Gastrocnemius medialis (tissue), 4 donors: ENCODE data around the gene ZNF333. TPM values are rescaled to one million over a fixed set of nuclear protein-coding genes. Genes with fewer than 3 reads are reported as not detected.

Source experiments
- ATAC-seq, 2 donors: fragments of 150-250 bp; one replicate each; pipeline ENCODE4 v1.9.1; 2016
- DNase-seq, 2 donors: peaks; one replicate each; pipeline ENCODE4 v3.0.0-alpha.2; 2019
- H3K27ac ChIP-seq, 4 donors: fragments of 200-600 bp; sonication (generic); 1 replicate in 1 of 4; 2 replicates in 3 of 4; pipeline ENCODE4 v1.5.1; 2016 to 2018; ENCODE audit warnings: mild to moderate bottlenecking in 2 of 4, moderate library complexity in 1 of 4
- H3K27me3 ChIP-seq, 3 donors: fragments of 200-600 bp; sonication (generic) in 2 of 3; 1 replicate in 1 of 3; 2 replicates in 2 of 3; pipeline versions ENCODE4 v1.5.1 to v1.6.0; 2016 to 2019; ENCODE audit warnings: mild to moderate bottlenecking in 1 of 3, moderate library complexity in 1 of 3
- H3K36me3 ChIP-seq, 2 donors: fragments of 200-600 bp; sonication (generic) in 1 of 2; one replicate each; pipeline ENCODE4 v1.5.1; 2017 to 2018
- H3K4me1 ChIP-seq, 2 donors: fragments of 200-600 bp; sonication (generic) in 1 of 2; one replicate each; pipeline ENCODE4 v1.5.1; 2016 to 2017; ENCODE audit warnings: mild to moderate bottlenecking in 2 of 2
- H3K4me3 ChIP-seq, 4 donors: fragments of 200-600 bp; sonication (generic) in 3 of 4; 1 replicate in 1 of 4; 2 replicates in 3 of 4; pipeline ENCODE4 v1.5.1; 2016 to 2019; ENCODE audit warnings: mild to moderate bottlenecking in 2 of 4
- H3K9me3 ChIP-seq, 3 donors: fragments of 200-600 bp; sonication (generic) in 2 of 3; 1 replicate in 1 of 3; 2 replicates in 2 of 3; pipeline ENCODE4 v1.5.1; 2016 to 2019
- POLR2A ChIP-seq, 2 donors: fragments of 450-650 bp; IDR thresholded peaks; one replicate each; pipeline ENCODE4 v1.6.1; 2017; ENCODE audit warnings: antibody characterized with exemption in 2 of 2, mild to moderate bottlenecking in 2 of 2, moderate library complexity in 2 of 2
- in situ Hi-C, 4 donors: fragments of 200-750 bp; cut with MboI; loops; one replicate each; pipeline versions ENCODE4 v1.15.0 to v1.8.0; 2017; ENCODE audit warnings: low sequenced_read_pairs in 4 of 4
- intact Hi-C: fragments of 100-400 bp; cut with DNase I; formaldehyde crosslinking; loops from one replicate; pipeline ENCODE4 v1.15.1; 2023; ENCODE audit warnings: low total_unique reads
- total RNA-seq, 4 donors: library from RNA; depleted of rRNA; stranded (reverse); fragments of >200 nt; gene quantifications; one replicate each; pipeline versions ENCODE4 v1.1.0 to v1.2.3, GENCODE V29; 2016
- TF ChIP-seq, protein P1 (sequence below), 5 experiments: fragments of 450-650 bp in 3 of 5; fragments of 200-600 bp in 2 of 5; sonication (generic) in 2 of 5; IDR thresholded peaks in 4 of 5; conservative IDR thresholded peaks in 1 of 5; 1 replicate in 4 of 5; 2 replicates in 1 of 5; pipeline ENCODE4 v1.5.1; 2016 to 2019; ENCODE audit warnings: antibody characterized with exemption in 5 of 5, mild to moderate bottlenecking in 3 of 5, moderate library complexity in 3 of 5

ZNF333 gene
- total RNA-seq, 4 donors from 2014 or later = 4.6 to 12.7 (median 10.3) TPM

- TF ChIP-seq POLR2A (IDR thresholded peaks at IDR 0.05) = no peak
- TF ChIP-seq, protein P1, sequence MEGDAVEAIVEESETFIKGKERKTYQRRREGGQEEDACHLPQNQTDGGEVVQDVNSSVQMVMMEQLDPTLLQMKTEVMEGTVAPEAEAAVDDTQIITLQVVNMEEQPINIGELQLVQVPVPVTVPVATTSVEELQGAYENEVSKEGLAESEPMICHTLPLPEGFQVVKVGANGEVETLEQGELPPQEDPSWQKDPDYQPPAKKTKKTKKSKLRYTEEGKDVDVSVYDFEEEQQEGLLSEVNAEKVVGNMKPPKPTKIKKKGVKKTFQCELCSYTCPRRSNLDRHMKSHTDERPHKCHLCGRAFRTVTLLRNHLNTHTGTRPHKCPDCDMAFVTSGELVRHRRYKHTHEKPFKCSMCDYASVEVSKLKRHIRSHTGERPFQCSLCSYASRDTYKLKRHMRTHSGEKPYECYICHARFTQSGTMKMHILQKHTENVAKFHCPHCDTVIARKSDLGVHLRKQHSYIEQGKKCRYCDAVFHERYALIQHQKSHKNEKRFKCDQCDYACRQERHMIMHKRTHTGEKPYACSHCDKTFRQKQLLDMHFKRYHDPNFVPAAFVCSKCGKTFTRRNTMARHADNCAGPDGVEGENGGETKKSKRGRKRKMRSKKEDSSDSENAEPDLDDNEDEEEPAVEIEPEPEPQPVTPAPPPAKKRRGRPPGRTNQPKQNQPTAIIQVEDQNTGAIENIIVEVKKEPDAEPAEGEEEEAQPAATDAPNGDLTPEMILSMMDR (IDR thresholded peaks at IDR 0.05 in 4 of 5, conservative IDR thresholded peaks at IDR 0.05 in 1 of 5) = no peak
- intact Hi-C loops = no loop called here
These were observed 9.8 kb downstream of the ZNF333 start for GRCh38 chr19:14699641-14700040.

DNA sequence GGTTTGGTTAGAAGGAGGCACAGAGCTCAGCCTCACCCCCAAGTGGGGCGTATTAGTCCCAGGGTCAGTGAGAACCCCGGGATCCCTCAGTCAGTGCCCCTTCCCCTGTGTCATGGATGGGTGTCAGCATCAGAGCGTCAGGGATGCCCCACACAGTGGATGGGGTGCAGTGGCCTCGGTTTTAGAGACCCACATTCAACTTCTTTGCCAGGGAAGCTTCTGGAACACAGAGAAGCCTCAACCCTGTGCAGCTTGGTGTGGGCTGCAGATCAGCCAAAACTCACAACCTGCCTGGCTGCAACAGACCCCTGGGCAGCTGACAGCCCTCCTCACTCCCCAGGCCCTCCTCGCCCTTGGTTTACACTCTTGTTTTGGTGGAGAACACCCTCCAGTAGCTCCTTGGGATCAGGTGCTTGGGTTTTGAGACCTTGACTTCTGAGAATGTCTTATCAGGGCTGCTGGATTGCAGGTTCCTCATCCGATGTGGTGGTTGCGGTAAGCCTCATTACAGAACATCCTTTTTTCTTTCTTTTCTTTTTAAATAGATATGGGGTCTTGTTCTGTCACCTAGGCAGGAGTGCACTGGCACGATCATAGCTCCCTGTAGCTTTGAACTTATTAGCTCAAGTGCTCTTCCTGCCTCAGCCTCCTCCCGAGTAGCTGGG is 11.0 kb downstream of the ZNF333 start:
- no peak overlapping the region for H3K27ac ChIP-seq
- TF ChIP-seq POLR2A (IDR thresholded peaks at IDR 0.05) = no peak
- TF ChIP-seq, protein P1 (IDR thresholded peaks at IDR 0.05 in 4 of 5, conservative IDR thresholded peaks at IDR 0.05 in 1 of 5) = no peak
- H3K9me3 ChIP-seq = no peaks in the 10 kb centered on the region
- ATAC-seq (no peak), DNase-seq (no peak)
- in situ Hi-C loops = no loop called here
- no peaks in the 10 kb centered on the region for H3K27me3 ChIP-seq
- peaks cover 24 to 98% of the 10 kb centered on the region in 2 donors for H3K36me3 ChIP-seq
- no peaks in the 10 kb centered on the region for H3K4me1 ChIP-seq
- H3K4me3 ChIP-seq = no peak overlapping the region
- intact Hi-C loops = no loop called here

More at GRCh38 chr19:14699641-14700040, 9.8 kb downstream of the ZNF333 start:
- Histone ChIP-seq H3K4me1 (no peaks in the 10 kb centered on the region), H3K9me3 (no peaks in the 10 kb centered on the region), H3K36me3 (peaks cover 24 to 98% of the 10 kb centered on the region in 2 donors), H3K27ac (no peak overlapping the region), H3K4me3 (no peak overlapping the region), H3K27me3 (no peaks in the 10 kb centered on the region)
- in situ Hi-C loops = no loop called here
- DNase-seq (no peak), ATAC-seq (no peak)

- in situ Hi-C loops (no loop called here), intact Hi-C loops (no loop called here)
- Histone ChIP-seq H3K27ac (no peak overlapping the region), H3K27me3 (no peaks in the 10 kb centered on the region), H3K9me3 (no peaks in the 10 kb centered on the region), H3K36me3 (peaks cover 29 to 97% of the 10 kb centered on the region in 2 donors), H3K4me1 (no peaks in the 10 kb centered on the region), H3K4me3 (no peak overlapping the region)
- no peak for ATAC-seq
- no peak for DNase-seq
- TF ChIP-seq, protein P1 (IDR thresholded peaks at IDR 0.05 in 4 of 5, conservative IDR thresholded peaks at IDR 0.05 in 1 of 5) = no peak
- no peak for TF ChIP-seq POLR2A (IDR thresholded peaks at IDR 0.05)
These were observed 14.0 kb downstream of the ZNF333 start for GRCh38 chr19:14703833-14704232.

DNA sequence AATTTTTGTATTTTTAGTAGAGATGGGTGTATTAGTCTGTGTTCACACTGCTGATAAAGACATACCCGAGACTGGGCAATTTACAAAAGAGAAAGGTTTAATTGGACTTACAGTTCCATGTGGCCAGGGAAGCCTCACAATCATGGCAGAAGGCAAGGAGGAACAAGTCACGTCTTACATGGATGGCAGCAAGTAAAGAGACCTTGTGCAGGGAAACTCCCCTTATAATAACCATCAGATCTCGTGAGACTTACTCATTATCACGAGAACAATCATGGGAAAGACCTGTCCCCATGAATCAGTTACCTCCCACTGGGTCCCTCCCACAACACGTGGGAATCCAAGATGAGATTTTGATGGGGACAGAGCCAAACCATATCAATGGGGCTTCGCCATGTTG is 14.6 kb downstream of the ZNF333 start:
- intact Hi-C loops (no loop called here), in situ Hi-C loops (no loop called here)
- Histone ChIP-seq H3K36me3 (peaks cover 34 to 97% of the 10 kb centered on the region in 2 donors), H3K9me3 (no peaks in the 10 kb centered on the region), H3K27me3 (no peaks in the 10 kb centered on the region), H3K4me1 (no peaks in the 10 kb centered on the region), H3K27ac (no peak overlapping the region), H3K4me3 (no peak overlapping the region)
- DNase-seq (no peak), ATAC-seq (no peak)
- TF ChIP-seq POLR2A (IDR thresholded peaks at IDR 0.05) = no peak
- TF ChIP-seq, protein P1 (IDR thresholded peaks at IDR 0.05 in 4 of 5, conservative IDR thresholded peaks at IDR 0.05 in 1 of 5) = no peak
